Right atrium auricular region (tissue), 2 donors: ENCODE data around the gene MAD2L2. TPM values are rescaled to one million over a fixed set of nuclear protein-coding genes. Genes with fewer than 3 reads are reported as not detected.

Experiments
- DNase-seq: peaks from one replicate; pipeline ENCODE4 v3.0.0-alpha.2; 2019; ENCODE audit warnings: low spot score
- H3K27ac ChIP-seq, 2 donors: fragments of 200-600 bp; sonication (generic); 1 replicate in 1 of 2; 2 replicates in 1 of 2; pipeline ENCODE4 v1.5.1; 2016 to 2019
- H3K27me3 ChIP-seq, 2 donors: fragments of 200-600 bp; sonication (generic); one replicate each; pipeline versions ENCODE4 v1.5.1 to v1.6.0; 2017 to 2019
- H3K36me3 ChIP-seq: fragments of 200-600 bp; sonication (generic); one replicate; pipeline ENCODE4 v1.5.1; 2016
- H3K4me1 ChIP-seq, 2 donors: fragments of 200-600 bp; sonication (generic); one replicate each; pipeline versions ENCODE4 v1.5.1 to v1.6.0; 2017 to 2019
- H3K4me3 ChIP-seq, 2 donors: fragments of 200-600 bp; sonication (generic); 1 replicate in 1 of 2; 2 replicates in 1 of 2; pipeline ENCODE4 v1.5.1; 2017 to 2019; ENCODE audit warnings: mild to moderate bottlenecking in 1 of 2, moderate library complexity in 1 of 2
- H3K9me3 ChIP-seq, 2 donors: fragments of 200-600 bp; sonication (generic); one replicate each; pipeline ENCODE4 v1.5.1; 2019
- CTCF ChIP-seq, 2 donors: fragments of 200-600 bp; sonication (generic); IDR thresholded peaks; one replicate each; pipeline ENCODE4 v1.5.1; 2019; ENCODE audit warnings: antibody characterized with exemption in 2 of 2
- total RNA-seq, 2 donors: library from RNA; depleted of rRNA; stranded (reverse); fragments of >200 nt; gene quantifications; one replicate each; pipeline ENCODE4 v1.1.0, GENCODE V29; 2016

The MAD2L2 gene
- total RNA-seq, 2 donors from 2014 or later, result 18.7 to 31.1 TPM

- H3K36me3 ChIP-seq, result no peaks in the 10 kb centered on the region
- no peak for TF ChIP-seq CTCF (IDR thresholded peaks at IDR 0.05)
- peaks cover 0 to 19% of the 10 kb centered on the region in 2 donors for H3K4me1 ChIP-seq
- no peak overlapping the region for H3K27ac ChIP-seq
- H3K4me3 ChIP-seq, result no peak overlapping the region
- H3K9me3 ChIP-seq, result no peaks in the 10 kb centered on the region
- DNase-seq, result no peak
- H3K27me3 ChIP-seq, result peaks cover 6 to 9% of the 10 kb centered on the region in 2 donors
These were observed 16.9 kb upstream of the MAD2L2 start for GRCh38 chr1:11697893-11698210.

- H3K36me3 ChIP-seq, result no peaks in the 10 kb centered on the region
- no peak overlapping the region for H3K27ac ChIP-seq
- H3K27me3 ChIP-seq, result peaks cover 6 to 13% of the 10 kb centered on the region in 2 donors
- no peak for TF ChIP-seq CTCF (IDR thresholded peaks at IDR 0.05)
- H3K4me1 ChIP-seq, result peaks cover 0 to 21% of the 10 kb centered on the region in 2 donors
- H3K4me3 ChIP-seq, result no peak overlapping the region
- no peaks in the 10 kb centered on the region for H3K9me3 ChIP-seq
- DNase-seq, result no peak
These were observed 16.4 kb upstream of the MAD2L2 start for GRCh38 chr1:11697188-11697892.

- Histone ChIP-seq H3K36me3 (no peaks in the 10 kb centered on the region), H3K9me3 (no peaks in the 10 kb centered on the region), H3K4me3 (no peak overlapping the region), H3K27me3 (peaks cover 8 to 27% of the 10 kb centered on the region in 2 donors), H3K4me1 (peaks cover 0 to 26% of the 10 kb centered on the region in 2 donors), H3K27ac (no peak overlapping the region)
- DNase-seq, result no peak
- TF ChIP-seq CTCF (IDR thresholded peaks at IDR 0.05), result no peak
These were observed 14.9 kb upstream of the MAD2L2 start for GRCh38 chr1:11695861-11696260.

GRCh38 chr1:11693917-11694316 is 13.0 kb upstream of the MAD2L2 start:
- Histone ChIP-seq H3K36me3 (no peaks in the 10 kb centered on the region), H3K27ac (no peak overlapping the region), H3K9me3 (no peaks in the 10 kb centered on the region), H3K4me3 (no peak overlapping the region), H3K27me3 (peaks cover 9 to 33% of the 10 kb centered on the region in 2 donors), H3K4me1 (peaks cover 0 to 31% of the 10 kb centered on the region in 2 donors)
- TF ChIP-seq CTCF (IDR thresholded peaks at IDR 0.05), result no peak
- DNase-seq, result no peak

- Histone ChIP-seq H3K27ac (no peak overlapping the region), H3K36me3 (no peaks in the 10 kb centered on the region), H3K9me3 (no peaks in the 10 kb centered on the region), H3K27me3 (peaks cover 9 to 33% of the 10 kb centered on the region in 2 donors), H3K4me3 (no peak overlapping the region), H3K4me1 (peaks cover 0 to 31% of the 10 kb centered on the region in 2 donors)
- no peak for DNase-seq
- TF ChIP-seq CTCF (IDR thresholded peaks at IDR 0.05), result no peak
These were observed 12.2 kb upstream of the MAD2L2 start for GRCh38 chr1:11693024-11693590.
